CMK (cell line): ENCODE data around the gene GPRC5C.

ENCODE experiments used
- DNase-seq: peaks from one replicate; pipeline ENCODE4 v3.0.0-alpha.2; 2010; ENCODE audit warnings: low read depth

The GPRC5C gene

DNA sequence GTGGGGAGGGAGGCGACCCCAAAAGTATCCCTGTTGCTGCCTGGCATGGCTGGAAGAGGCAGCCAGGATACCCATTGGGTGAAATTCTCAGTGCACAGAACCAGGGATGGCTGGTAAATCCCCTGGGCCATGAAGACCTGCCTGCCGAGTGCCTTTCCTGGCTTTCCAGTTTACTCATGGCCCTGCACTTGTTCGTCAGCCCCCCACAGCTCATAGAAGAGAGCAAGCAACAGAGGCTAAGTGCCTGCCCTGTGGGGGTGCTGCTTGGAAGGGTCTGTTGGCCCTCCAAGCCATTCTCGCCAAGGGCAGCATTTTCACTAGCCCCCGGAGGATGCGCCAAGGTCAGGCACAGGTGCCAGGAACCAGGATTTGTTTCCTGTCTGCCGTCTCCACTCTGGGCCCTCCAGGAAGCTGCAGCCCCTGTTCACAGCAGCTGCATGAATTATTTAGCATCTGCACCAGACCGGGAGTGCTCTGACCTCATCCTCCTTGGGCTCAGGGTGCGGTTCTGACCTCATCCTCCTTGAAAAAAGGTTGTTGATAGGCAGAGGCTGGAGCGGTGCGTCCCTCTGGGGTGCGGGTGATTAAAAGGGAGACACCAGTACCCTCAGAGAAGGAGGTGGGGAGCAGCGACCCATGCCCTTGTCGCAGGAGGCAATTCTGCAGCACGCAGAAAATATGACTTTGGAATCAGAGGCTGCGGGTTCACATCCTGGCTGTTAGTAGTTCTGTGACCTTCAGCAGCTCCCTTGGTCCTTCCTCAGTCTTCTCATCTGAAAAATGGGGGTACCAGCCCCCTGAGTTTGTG, 20.3 kb downstream of the GPRC5C start:
- DNase-seq = no peak

DNA sequence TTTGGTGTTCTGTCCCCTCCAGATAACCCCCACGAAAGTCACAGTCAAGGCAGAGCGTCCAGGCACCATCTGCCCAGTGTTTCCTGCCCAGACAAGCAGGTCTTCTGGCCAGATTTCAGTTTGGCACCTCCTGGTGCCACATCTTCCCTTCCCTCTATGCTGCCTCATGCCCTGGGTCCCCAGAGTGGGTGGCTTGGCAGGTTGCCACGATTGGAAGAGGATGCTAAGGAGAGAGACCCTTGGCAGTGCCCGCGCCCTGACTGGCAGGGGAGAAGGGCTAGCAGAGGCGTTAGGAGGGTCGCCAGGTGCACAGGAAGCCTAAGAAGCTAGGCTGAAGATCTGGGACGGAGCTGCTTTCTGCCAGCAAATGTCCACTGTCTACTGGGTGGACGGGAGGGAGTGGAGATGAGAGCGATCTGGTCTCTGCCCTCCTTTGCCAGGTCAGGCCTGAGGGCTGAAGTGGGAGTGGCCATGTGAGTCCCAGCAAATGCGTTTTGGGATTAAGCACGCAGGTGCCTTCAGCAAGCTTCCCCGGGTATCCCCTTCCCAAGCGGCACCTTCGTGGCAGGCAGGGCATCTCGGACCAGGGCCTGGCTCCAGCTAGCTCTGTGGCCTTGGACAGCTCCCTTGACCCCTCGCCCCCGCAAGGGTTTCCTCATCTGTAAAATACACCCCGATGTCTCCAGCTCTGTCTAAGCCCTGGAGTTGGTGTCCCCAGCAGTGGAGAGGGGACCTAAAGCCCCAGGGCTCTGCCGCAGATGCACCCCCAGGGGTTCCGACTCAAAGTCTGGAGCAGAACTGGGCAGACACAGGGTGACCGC, 21.2 kb downstream of the GPRC5C start:
- DNase-seq = no peak

DNA sequence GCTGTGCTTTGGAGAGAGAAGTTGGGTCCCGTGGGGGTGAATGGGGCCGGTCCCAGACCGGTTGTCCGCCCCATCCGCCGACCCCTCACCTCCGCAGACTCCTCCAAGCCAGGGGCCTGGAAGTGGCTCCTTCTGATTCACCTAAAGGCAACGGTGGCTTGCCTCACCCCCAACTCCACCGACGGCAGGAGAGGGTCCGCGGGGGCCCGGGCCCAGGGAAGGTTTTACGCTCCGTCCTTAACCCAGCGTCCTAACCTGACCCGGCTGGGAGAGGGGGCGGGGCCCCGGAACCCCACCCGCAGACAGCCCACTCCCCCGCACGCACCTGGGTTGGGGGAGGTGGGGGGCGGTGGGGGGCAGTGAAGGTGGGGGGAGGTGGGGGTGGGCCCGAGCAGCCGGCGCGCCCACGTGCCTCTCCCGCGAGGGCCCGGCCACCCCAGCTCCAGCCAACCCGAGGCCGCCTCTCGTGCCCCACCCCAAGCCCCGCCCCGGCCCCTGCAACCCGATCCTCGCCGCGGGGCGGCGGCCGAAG, 21.8 kb downstream of the GPRC5C start:
- DNase-seq = no peak

- DNase-seq = peak; percentile 69
Measured at GRCh38 chr17:74454197-74455024, 22.5 kb downstream of the GPRC5C start.

GRCh38 chr17:74455025-74455545, 23.2 kb downstream of the GPRC5C start:
- DNase-seq = no peak

- no peak for DNase-seq
Measured at GRCh38 chr17:74455821-74456220, 23.9 kb downstream of the GPRC5C start.

- DNase-seq = no peak
Measured at GRCh38 chr17:74457146-74457819, 25.4 kb downstream of the GPRC5C start.

DNA sequence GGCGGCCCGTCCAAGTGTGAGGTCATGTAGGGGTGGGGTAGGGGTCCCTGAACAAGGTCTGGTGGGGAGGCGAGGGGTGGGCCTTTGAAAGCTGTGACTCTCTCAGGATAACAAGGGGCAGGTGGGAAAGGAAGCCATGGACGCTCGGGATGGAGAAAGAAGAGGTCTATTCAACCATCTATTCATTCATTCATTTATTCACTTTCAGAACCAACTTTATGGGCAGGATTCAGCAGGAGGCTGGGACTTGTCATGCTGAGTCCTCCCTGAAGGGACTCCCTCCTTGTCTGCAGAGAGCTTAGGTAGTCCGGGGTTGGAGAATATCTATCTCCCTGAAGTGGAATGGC, 25.9 kb downstream of the GPRC5C start:
- DNase-seq = no peak

- DNase-seq = no peak
Measured at GRCh38 chr17:74458835-74459234, 26.9 kb downstream of the GPRC5C start.

- no peak for DNase-seq
Measured at GRCh38 chr17:74459622-74460021, 27.7 kb downstream of the GPRC5C start.

GRCh38 chr17:74460241-74460640, 28.4 kb downstream of the GPRC5C start:
- DNase-seq = no peak

DNA sequence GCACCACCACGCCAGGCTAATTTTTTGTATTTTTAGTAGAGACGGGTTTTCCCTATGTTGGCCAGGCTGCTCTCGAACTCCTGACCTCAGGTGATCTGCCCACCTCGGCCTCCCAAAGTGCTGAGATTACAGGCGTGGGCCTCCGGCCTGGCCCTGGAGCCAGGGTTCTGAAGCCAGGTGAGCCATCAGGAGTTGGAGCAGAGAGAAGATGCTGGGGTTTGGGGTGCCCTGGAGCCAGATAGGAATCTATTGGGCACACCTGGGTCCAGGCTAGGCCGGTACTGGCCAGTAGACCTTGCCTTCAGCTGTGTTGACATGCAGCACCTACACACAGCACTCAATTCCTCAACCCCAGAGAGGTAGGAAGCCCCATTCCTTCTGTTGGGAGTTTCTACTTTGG, 29.1 kb downstream of the GPRC5C start:
- DNase-seq = no peak

DNA sequence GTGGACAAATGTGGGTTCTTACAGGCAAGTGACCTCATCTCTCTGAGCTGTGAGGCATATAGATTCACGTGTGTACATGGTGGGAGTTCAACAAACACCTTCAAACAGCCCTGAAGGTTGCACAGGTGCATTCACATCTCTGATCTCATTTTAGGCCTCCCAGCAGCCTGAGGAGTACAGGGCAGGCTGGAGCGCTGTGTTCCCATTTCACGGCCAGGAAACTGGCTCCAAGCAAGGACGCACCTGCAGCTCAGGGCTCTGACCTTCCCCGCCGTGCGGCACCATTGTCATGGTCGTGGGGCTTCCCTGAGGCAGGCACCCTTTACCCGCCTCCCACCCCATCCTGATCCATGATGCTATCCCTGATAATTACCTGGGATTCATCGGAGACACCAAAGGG, 29.7 kb downstream of the GPRC5C start:
- DNase-seq = no peak

DNA sequence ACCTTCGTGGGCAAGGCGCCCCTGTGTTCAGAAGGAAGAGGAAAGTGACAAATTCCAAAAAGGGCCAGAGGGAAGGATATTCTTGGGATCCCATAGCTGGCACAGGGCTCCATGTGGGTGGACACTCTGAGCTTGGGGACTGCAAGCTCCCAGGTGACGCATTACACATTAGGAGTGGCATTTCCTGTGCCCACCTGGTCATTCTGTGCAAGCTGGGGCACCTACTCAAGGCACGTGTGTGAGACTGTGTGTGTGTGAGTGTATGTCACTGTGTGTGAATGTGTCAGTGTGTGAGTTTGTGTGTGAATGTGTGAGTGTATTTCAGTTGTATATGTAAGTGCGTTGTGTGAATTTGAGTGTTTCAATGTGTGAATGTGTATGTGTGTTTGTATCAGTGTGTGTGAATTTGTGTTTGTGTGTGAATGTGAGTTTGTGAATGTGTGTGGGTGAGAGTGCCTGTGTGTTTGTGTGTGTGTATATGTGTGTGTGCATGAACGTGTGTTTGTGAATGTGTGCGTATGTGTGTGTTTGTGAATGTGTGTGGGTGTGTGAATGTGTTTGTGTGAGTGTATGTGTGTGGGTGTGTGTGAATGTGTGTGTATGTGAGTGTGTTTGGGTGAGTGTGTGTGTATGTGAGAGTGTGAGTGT, 33.0 kb downstream of the GPRC5C start:
- DNase-seq = no peak

DNA sequence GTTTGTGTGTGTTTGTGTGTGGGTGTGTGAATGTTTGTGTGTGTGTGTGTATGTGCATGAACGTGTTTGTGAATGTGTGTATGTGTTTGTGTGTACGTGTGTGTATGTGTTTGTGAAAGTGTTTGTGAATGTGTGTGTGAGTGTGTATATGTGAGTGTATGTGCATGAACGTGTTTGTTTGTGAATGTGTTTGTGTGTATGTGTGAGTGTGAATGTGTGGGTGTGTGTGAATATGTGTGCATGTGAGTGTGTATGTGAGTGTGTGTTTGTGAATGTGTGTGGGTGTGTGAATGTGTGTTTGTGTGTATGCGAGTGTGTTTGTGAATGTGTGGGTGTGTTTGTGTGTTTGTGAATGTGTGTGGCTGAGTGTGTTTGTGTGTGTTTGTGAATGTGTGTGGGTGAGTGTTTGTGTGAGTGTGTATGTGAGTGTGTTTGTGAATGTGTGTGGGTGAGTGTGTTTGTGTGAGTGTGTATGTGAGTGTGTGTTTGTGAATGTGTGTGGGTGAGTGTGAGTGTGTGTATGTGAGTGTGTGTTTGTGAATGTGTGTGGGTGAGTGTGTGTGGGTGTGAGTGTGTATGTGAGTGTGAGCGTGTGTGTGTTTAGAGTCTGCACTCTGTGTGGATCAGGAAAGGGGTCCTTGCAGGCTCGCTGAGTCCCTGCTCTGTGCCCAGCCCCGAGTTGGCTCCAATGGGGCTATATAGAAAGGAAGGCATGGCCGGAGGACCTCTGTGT, 33.7 kb downstream of the GPRC5C start:
- DNase-seq = no peak

DNA sequence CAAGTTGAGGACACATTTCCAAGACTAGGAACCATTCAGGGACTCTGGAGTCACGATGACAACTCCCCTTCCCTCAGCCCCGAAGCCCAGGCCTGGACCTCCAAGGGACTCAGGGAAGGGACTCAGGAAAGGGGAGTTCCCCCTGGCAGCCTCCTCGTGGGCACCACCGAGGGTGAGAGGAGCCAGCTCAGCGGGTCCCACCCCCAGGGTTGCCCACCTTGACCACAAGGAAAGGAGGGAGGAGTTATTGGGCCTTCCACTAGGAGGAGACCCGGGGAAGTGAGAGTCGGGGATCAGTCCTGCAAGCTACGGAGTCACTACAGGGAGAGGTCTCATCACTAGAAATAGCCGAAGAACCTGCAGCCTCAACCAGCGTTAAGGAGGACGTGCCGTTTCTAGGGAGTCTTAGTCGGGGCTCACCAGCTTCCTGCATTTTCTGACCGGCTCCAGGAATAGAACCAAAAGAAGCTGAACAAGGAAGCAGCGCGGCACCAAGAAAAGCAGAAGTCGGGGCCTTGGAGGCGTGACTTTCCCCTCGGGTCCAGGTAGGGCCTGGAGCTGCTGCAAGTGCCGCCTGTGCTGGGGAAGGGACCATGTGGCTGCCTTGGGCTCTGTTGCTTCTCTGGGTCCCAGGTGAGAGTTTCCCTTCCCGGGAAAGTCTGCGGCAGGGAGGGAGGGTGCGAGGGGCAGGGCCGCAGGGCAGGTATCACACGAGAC, 34.4 kb downstream of the GPRC5C start, which contains the start of gene CD300A:
CD300A (plus strand) TSS at position 524 of the 717 bp plus-strand sequence; CDS start at position 594, 70 bp downstream.
- peak; percentile 75 for DNase-seq

GRCh38 chr17:74466828-74467184, 34.9 kb downstream of the GPRC5C start:
- DNase-seq = no peak

DNA sequence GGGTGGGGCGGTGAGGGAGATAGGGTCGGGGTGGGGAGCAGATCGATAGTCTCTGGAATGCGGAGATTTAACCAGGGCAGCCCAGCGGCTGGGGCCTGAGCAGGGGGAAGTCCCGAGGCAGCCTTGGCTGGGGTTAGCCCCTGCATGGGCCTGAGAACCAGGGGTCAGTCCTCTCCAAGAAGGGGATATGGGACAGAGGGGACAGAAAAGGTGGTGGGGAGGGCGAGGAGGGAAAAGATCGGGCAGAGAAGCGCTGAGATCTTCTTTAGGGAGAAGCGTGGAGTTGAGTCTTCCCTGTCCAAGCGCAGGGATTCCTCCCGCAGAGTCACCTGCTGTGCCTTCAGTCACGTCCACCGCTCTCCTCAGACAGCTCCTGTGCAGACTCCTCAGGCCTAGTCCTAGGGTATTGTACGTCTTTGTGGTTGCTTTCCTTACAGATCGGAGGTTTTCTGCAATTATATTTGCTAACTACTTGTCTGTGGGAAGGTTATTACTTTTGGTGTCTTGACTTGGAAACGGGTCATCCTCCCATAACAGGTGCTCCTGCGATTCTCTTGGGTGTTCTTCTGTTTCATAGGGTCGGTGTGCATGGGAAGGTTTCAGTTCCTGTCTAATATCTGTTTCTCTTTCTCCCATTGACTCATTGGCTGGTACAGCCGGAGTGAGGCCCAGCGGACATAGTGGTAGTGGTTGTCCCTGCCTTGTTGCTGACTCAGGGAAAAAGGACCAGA, 35.5 kb downstream of the GPRC5C start:
- no peak for DNase-seq

GRCh38 chr17:74471341-74471740, 39.5 kb downstream of the GPRC5C start:
- DNase-seq = no peak
